GM23338 (cell line): ENCODE measurements around the gene RUFY1. TPM values are rescaled to one million over a fixed set of nuclear protein-coding genes. Genes with fewer than 3 reads are reported as not detected.

Source experiments
- ATAC-seq: fragments of 200-7000 bp; cut with Tn5 transposase; 3 replicates; pipeline ENCODE4 v1.9.1; 2020
- DNase-seq: peaks from one replicate; pipeline ENCODE4 v3.0.0-alpha.2; 2015; ENCODE audit warnings: low spot score
- H2AFZ ChIP-seq: fragments of 200-600 bp; sonication (generic); 2 replicates; pipeline ENCODE4 v1.8.0; 2016; ENCODE audit warnings: antibody characterized with exemption, mild to moderate bottlenecking, moderate library complexity
- H3F3A ChIP-seq: fragments of 200-600 bp; sonication (generic); replicated peaks from 2 replicates; pipeline ENCODE4 v1.8.0; 2017; ENCODE audit warnings: antibody characterized with exemption, mixed run types, low read depth
- H3K27ac ChIP-seq: fragments of 200-600 bp; sonication (generic); 2 replicates; pipeline ENCODE4 v1.6.1; 2016; ENCODE audit warnings: low read depth
- H3K27me3 ChIP-seq: fragments of 200-600 bp; sonication (generic); 2 replicates; pipeline ENCODE4 v1.8.0; 2016; ENCODE audit warnings: mild to moderate bottlenecking, mixed run types, moderate library complexity; ENCODE audit not compliant: insufficient read depth
- H3K36me3 ChIP-seq: fragments of 200-600 bp; sonication (generic); 2 replicates; pipeline ENCODE4 v1.8.0; 2016; ENCODE audit warnings: mild to moderate bottlenecking; ENCODE audit not compliant: insufficient read depth
- H3K4me1 ChIP-seq: fragments of 200-600 bp; sonication (generic); 2 replicates; pipeline ENCODE4 v1.8.0; 2016; ENCODE audit warnings: mild to moderate bottlenecking, moderate library complexity; ENCODE audit not compliant: insufficient read depth
- H3K4me2 ChIP-seq: fragments of 200-600 bp; sonication (generic); 2 replicates; pipeline ENCODE4 v1.7.1; 2017; ENCODE audit warnings: mixed run types
- H3K4me3 ChIP-seq: fragments of 200-600 bp; sonication (generic); 2 replicates; pipeline ENCODE4 v1.6.1; 2016; ENCODE audit warnings: mixed run types
- H3K79me2 ChIP-seq: fragments of 200-600 bp; sonication (generic); replicated peaks from 2 replicates; pipeline ENCODE4 v1.8.0; 2017; ENCODE audit warnings: mild to moderate bottlenecking; ENCODE audit not compliant: insufficient read depth
- H3K9me2 ChIP-seq: fragments of 200-600 bp; sonication (generic); 2 replicates; pipeline ENCODE4 v1.8.0; 2017; ENCODE audit not compliant: insufficient read depth
- H4K20me1 ChIP-seq: fragments of 200-600 bp; sonication (generic); replicated peaks from 2 replicates; pipeline ENCODE4 v1.8.0; 2017; ENCODE audit warnings: mild to moderate bottlenecking; ENCODE audit not compliant: insufficient read depth
- H3K27ac Mint-ChIP-seq: 2 replicates; pipeline ENCODE4 v1.8.0; 2020; ENCODE audit warnings: inconsistent platforms, mild to moderate bottlenecking, moderate library complexity, mixed read lengths
- H3K27me3 Mint-ChIP-seq: 3 replicates; pipeline ENCODE4 v1.8.0; 2022; ENCODE audit warnings: low read depth, mild to moderate bottlenecking, moderate library complexity, mixed read lengths, inconsistent platforms; ENCODE audit not compliant: insufficient read depth, poor library complexity
- H3K36me3 Mint-ChIP-seq: 3 replicates; pipeline ENCODE4 v1.8.0; 2021; ENCODE audit warnings: low read depth, mild to moderate bottlenecking, inconsistent platforms, moderate library complexity, mixed read lengths
- H3K4me1 Mint-ChIP-seq: 3 replicates; pipeline ENCODE4 v1.8.0; 2020; ENCODE audit warnings: mild to moderate bottlenecking, inconsistent platforms, mixed read lengths
- H3K4me3 Mint-ChIP-seq: 3 replicates; pipeline ENCODE4 v1.8.0; 2021; ENCODE audit warnings: moderate library complexity, mild to moderate bottlenecking, inconsistent platforms, mixed read lengths
- H3K9me3 Mint-ChIP-seq: 3 replicates; pipeline ENCODE4 v1.8.0; 2020; ENCODE audit warnings: moderate library complexity, mild to moderate bottlenecking, inconsistent platforms, mixed read lengths
- CREB1 ChIP-seq: fragments of 250-450 bp; sonication (Bioruptor Pico); IDR thresholded peaks from 2 replicates; pipeline ENCODE4 v1.5.0; 2020; ENCODE audit warnings: low read depth, mild to moderate bottlenecking, moderate library complexity
- CTCF ChIP-seq, 2 experiments: fragments of 200-600 bp in 1 of 2; sonication (generic) in 1 of 2; conservative IDR thresholded peaks; 2 replicates each; pipeline versions ENCODE4 v1.5.1 to v1.6.1; 2016 to 2017; ENCODE audit warnings: antibody characterized with exemption in 2 of 2, low read depth in 2 of 2, mild to moderate bottlenecking in 2 of 2, moderate library complexity in 1 of 2
- EZH2 ChIP-seq: fragments of 200-600 bp; sonication (generic); IDR thresholded peaks from one replicate; pipeline ENCODE4 v1.8.0; 2017; ENCODE audit warnings: antibody characterized with exemption, mild to moderate bottlenecking, low read depth; ENCODE audit not compliant: unreplicated experiment
- EZH2phosphoT487 ChIP-seq: fragments of 200-600 bp; sonication (generic); IDR thresholded peaks from one replicate; pipeline ENCODE4 v1.8.1; 2018; ENCODE audit warnings: antibody characterized with exemption; ENCODE audit not compliant: unreplicated experiment
- POLR2AphosphoS5 ChIP-seq: IDR thresholded peaks from 2 replicates; pipeline ENCODE4 v1.6.1; 2016; ENCODE audit warnings: antibody characterized with exemption, low read depth
- REST ChIP-seq: IDR thresholded peaks from one replicate; pipeline ENCODE4 v1.6.1; 2018; ENCODE audit warnings: antibody characterized with exemption; ENCODE audit not compliant: unreplicated experiment
- ZNF331 ChIP-seq: fragments of 250-450 bp; sonication (Bioruptor Pico); IDR thresholded peaks from 2 replicates; pipeline ENCODE4 v1.5.0; 2020; ENCODE audit warnings: low read depth, mild to moderate bottlenecking, moderate library complexity
- polyA plus RNA-seq: library from polyadenylated mRNA; unstranded; fragments of >200 nt; fragmentation: Nextera tagmentation; extraction: Ambion mirVana; gene quantifications from 2 replicates; pipeline ENCODE4 v1.2.1, GENCODE V29; 2016
- total RNA-seq: library from RNA; depleted of rRNA; stranded (reverse); fragments of >200 nt; shearing (Covaris generic); gene quantifications from 2 replicates; pipeline ENCODE4 v1.2.3, GENCODE V29; 2014

Gene RUFY1
- total and polyA plus RNA-seq, 2 experiments from 2014 or later, result 25.3 to 31.6 TPM

- Mint-ChIP-seq H3K27ac (peak overlapping the region; percentile 88; the same call in 1 of the 2 replicates), H3K4me1 (peaks cover 4% of the 10 kb centered on the region; the same call in 2 of the 3 replicates), H3K27me3 (peaks cover 58% of the 10 kb centered on the region), H3K4me3 (no peak overlapping the region), H3K9me3 (no peaks in the 10 kb centered on the region; the same call in 2 of the 3 replicates), H3K36me3 (peaks cover 79% of the 10 kb centered on the region)
- Histone ChIP-seq H3K27me3 (no peaks in the 10 kb centered on the region), H3K9me2 (no peaks in the 10 kb centered on the region), H2AFZ (no peak overlapping the region), H3K36me3 (peaks cover 20% of the 10 kb centered on the region), H3F3A (peaks cover 51% of the 10 kb centered on the region), H3K79me2 (no peaks in the 10 kb centered on the region), H4K20me1 (peaks cover 12% of the 10 kb centered on the region), H3K4me3 (no peak overlapping the region), H3K4me1 (no peaks in the 10 kb centered on the region; the same call in 1 of the 2 replicates), H3K4me2 (no peak overlapping the region), H3K27ac (peak overlapping the region; percentile 72; the same call in 1 of the 2 replicates)
- DNase-seq (no peak), ATAC-seq (peak; percentile 9)
- TF ChIP-seq CREB1 (CRISPR knock-in tag) (no peak), ZNF331 (CRISPR knock-in tag) (no peak), POLR2AphosphoS5 (no peak), CTCF (conservative IDR thresholded peaks at IDR 0.05; ENCODE audit: low read depth in 2 of 2) (no peak), EZH2phosphoT487 (no peak), EZH2 (no peak), REST (no peak)
Observed at GRCh38 chr5:179607160-179607931, 57.0 kb downstream of the RUFY1 start.

GRCh38 chr5:179608131-179608581 lies 57.8 kb downstream of the RUFY1 start:
- Histone ChIP-seq H4K20me1 (peaks cover 18% of the 10 kb centered on the region), H3K4me2 (no peak overlapping the region), H2AFZ (no peak overlapping the region), H3K4me3 (no peak overlapping the region), H3K79me2 (no peaks in the 10 kb centered on the region), H3F3A (peaks cover 59% of the 10 kb centered on the region), H3K27ac (peak overlapping the region; percentile 69; the same call in 1 of the 2 replicates), H3K27me3 (no peaks in the 10 kb centered on the region), H3K36me3 (peaks cover 22% of the 10 kb centered on the region), H3K4me1 (no peaks in the 10 kb centered on the region; the same call in 1 of the 2 replicates), H3K9me2 (no peaks in the 10 kb centered on the region)
- Mint-ChIP-seq H3K27me3 (peaks cover 62% of the 10 kb centered on the region), H3K4me1 (peaks cover 10% of the 10 kb centered on the region; the same call in 2 of the 3 replicates), H3K36me3 (peaks cover 81% of the 10 kb centered on the region), H3K9me3 (no peaks in the 10 kb centered on the region; the same call in 2 of the 3 replicates), H3K27ac (no peak overlapping the region), H3K4me3 (no peak overlapping the region)
- DNase-seq (no peak), ATAC-seq (no peak)
- no peak for TF ChIP-seq CTCF (conservative IDR thresholded peaks at IDR 0.05; ENCODE audit: low read depth in 2 of 2)
- TF ChIP-seq REST, result no peak
- TF ChIP-seq CREB1 (CRISPR knock-in tag), result no peak
